Smooth muscle cell of the pulmonary artery (primary cell): ENCODE measurements around the gene RPAP3. TPM values are rescaled to one million over a fixed set of nuclear protein-coding genes. Genes with fewer than 3 reads are reported as not detected.

Experiments used
- total RNA-seq: library from RNA; depleted of rRNA; stranded (reverse); fragments of >200 nt; gene quantifications from 2 replicates; pipeline ENCODE4 v1.2.3, GENCODE V29; 2014

The RPAP3 gene, protein sequence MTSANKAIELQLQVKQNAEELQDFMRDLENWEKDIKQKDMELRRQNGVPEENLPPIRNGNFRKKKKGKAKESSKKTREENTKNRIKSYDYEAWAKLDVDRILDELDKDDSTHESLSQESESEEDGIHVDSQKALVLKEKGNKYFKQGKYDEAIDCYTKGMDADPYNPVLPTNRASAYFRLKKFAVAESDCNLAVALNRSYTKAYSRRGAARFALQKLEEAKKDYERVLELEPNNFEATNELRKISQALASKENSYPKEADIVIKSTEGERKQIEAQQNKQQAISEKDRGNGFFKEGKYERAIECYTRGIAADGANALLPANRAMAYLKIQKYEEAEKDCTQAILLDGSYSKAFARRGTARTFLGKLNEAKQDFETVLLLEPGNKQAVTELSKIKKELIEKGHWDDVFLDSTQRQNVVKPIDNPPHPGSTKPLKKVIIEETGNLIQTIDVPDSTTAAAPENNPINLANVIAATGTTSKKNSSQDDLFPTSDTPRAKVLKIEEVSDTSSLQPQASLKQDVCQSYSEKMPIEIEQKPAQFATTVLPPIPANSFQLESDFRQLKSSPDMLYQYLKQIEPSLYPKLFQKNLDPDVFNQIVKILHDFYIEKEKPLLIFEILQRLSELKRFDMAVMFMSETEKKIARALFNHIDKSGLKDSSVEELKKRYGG
- total RNA-seq = 13.6 and 14.3 TPM in 2 replicates

DNA sequence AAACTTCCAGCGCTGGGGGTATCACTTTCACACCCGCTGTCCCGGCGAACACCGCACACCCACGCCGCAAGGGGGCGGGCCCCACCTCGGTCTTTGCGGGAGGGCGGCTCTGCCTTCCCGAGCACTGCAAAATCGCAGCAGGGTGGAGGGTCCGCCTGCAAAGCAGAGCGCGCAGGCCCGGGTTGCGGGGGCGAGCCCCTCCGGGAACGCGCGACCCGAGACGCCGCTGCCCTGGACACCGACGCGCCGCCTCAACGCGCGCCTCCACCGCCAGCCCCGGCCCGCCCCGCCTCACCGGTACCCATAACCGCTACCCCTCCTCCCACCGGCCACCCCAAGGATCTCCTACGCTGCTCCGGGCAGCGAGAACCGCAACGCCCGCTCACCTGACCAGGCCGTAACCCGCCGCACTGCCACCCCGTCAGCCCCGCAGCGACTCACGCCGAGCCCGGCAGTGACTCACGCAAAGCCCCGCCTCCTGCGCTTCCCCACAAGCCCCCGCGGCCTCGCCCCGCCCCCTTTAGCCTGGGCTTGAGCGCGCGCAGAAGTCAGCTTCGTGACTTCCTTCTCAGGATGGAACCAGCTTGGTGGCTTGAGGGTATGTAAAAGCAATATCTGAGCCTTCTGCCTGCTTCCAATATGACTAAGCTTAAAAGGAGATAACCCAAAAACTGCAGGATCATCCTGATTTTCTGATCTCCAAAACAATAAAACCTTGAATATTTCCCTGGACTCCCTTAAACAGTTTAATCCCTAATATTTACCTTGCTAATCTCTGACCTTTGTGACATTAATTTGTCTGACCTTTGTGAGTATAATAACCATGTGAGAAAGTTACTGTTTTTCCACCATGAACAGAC, at the start of gene RPAP3:
RPAP3 (minus strand) TSS at position 465 of the 860 bp plus-strand sequence. CDS start 3,190 bp downstream, outside the sequence.

DNA sequence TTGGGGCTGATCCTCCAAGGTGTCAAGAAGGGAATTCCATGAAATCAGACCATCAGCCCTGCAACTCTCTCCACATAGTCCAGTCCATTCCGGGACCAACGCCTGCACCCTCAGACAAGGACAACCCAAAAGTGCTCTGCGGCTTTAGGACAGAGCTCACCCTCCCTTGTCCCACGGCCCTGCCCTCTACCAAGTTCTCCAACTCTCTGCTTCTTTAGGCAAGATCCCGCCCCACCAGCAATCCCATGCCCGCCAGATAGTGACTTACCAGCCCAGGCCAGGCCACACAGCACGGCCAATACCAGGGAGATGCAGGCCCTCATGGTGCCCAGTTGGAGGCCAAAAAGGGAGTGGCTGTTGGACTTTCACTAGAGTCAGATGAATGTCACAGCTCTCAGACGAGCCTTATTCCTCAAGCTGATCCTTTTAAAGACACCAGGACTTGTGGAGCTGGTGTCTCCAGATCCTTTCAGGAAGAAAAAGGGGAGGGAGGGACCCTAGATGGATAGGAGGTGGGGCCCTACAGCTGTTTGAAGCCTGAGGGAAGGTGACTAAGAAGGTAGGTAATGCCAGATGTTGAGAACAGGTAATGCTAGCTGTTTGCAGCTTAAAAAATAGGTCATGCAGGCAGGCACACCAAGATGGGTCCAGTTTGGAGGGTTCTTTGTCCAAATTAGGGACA, 19.4 kb upstream of the RPAP3 start, which contains the start of gene ENDOU:
ENDOU (minus strand) TSS at position 400 of the 682 bp plus-strand sequence; CDS start at position 323, 77 bp downstream.

Other genes starting within 250 kb of the RPAP3 start
- gene ENDOU, start 19.5 kb upstream of the RPAP3 start, total RNA-seq = 0.40 and 0.52 TPM in 2 replicates
- 3.9 and 5.6 TPM in 2 replicates for gene RAPGEF3, start 52.9 kb upstream of the RPAP3 start, total RNA-seq
- gene SLC48A1, start 67.2 kb upstream of the RPAP3 start, total RNA-seq = 22.9 and 23.5 TPM in 2 replicates
- 46.5 and 62.4 TPM in 2 replicates for gene HDAC7, start 113.9 kb upstream of the RPAP3 start, total RNA-seq
- 13.0 and 13.6 TPM in 2 replicates for gene VDR, start 199.0 kb upstream of the RPAP3 start, total RNA-seq